Neuronal stem cell (in vitro differentiated cells): ENCODE data around the gene PTRH2.

Experiments
- DNase-seq: peaks from one replicate; pipeline ENCODE4 v3.0.0-alpha.2; 2013; ENCODE audit warnings: low spot score
- H2AFZ ChIP-seq: one replicate; pipeline ENCODE4 v1.6.1; 2013; ENCODE audit warnings: mild to moderate bottlenecking, low read length, inconsistent platforms
- H2AK5ac ChIP-seq: 2 replicates; pipeline ENCODE4 v1.6.1; 2013; ENCODE audit warnings: low read depth, mild to moderate bottlenecking, inconsistent platforms, low read length, moderate library complexity, mixed read lengths
- H2BK120ac ChIP-seq: 2 replicates; pipeline ENCODE4 v1.6.1; 2013; ENCODE audit warnings: low read depth, mild to moderate bottlenecking, inconsistent platforms, low read length, moderate library complexity, mixed read lengths
- H2BK12ac ChIP-seq: one replicate; pipeline ENCODE4 v1.6.1; 2013; ENCODE audit warnings: low read length, inconsistent platforms
- H2BK15ac ChIP-seq: 2 replicates; pipeline ENCODE4 v1.6.1; 2013; ENCODE audit warnings: mild to moderate bottlenecking, low read length, inconsistent platforms, mixed read lengths
- H2BK5ac ChIP-seq: one replicate; pipeline ENCODE4 v1.6.1; 2013; ENCODE audit warnings: inconsistent platforms, mild to moderate bottlenecking, low read length, moderate library complexity
- H3K14ac ChIP-seq: one replicate; pipeline ENCODE4 v1.6.1; 2013; ENCODE audit warnings: low read length, inconsistent platforms
- H3K18ac ChIP-seq: 2 replicates; pipeline ENCODE4 v1.6.1; 2013; ENCODE audit warnings: low read length, inconsistent platforms
- H3K23ac ChIP-seq: 2 replicates; pipeline ENCODE4 v1.6.1; 2013; ENCODE audit warnings: low read depth, mild to moderate bottlenecking, mixed read lengths, low read length, inconsistent platforms; ENCODE audit not compliant: poor library complexity
- H3K27ac ChIP-seq: replicated peaks from 3 replicates; pipeline ENCODE4 v1.5.1; 2013; ENCODE audit warnings: low read length, inconsistent platforms
- H3K27me3 ChIP-seq, 3 experiments: 2 replicates each; pipeline ENCODE4 v1.6.1; 2013; ENCODE audit warnings: low read length in 3 of 3, mild to moderate bottlenecking in 2 of 3, inconsistent platforms in 1 of 3, low read depth in 1 of 3, mixed read lengths in 1 of 3, moderate library complexity in 1 of 3; ENCODE audit not compliant: control insufficient read depth in 3 of 3, insufficient read depth in 3 of 3
- H3K36me3 ChIP-seq, 2 donors: replicated peaks in 1 of 2; 2 replicates each; pipeline ENCODE4 v1.6.1; 2013; ENCODE audit warnings: low read length in 2 of 2; ENCODE audit not compliant: control insufficient read depth in 2 of 2, insufficient read depth in 2 of 2
- H3K4ac ChIP-seq: 2 replicates; pipeline ENCODE4 v1.6.1; 2013; ENCODE audit warnings: inconsistent platforms, mild to moderate bottlenecking, low read length, moderate library complexity
- H3K4me1 ChIP-seq, 2 donors: 1 replicate in 1 of 2; 2 replicates in 1 of 2; pipeline ENCODE4 v1.6.1; 2013; ENCODE audit warnings: low read length in 2 of 2, low read depth in 1 of 2; ENCODE audit not compliant: control insufficient read depth in 2 of 2, insufficient read depth in 1 of 2
- H3K4me2 ChIP-seq: one replicate; pipeline ENCODE4 v1.6.1; 2013; ENCODE audit warnings: mild to moderate bottlenecking, low read length, inconsistent platforms; ENCODE audit not compliant: insufficient read depth, poor library complexity, severe bottlenecking
- H3K4me3 ChIP-seq, 2 donors: 2 replicates each; pipeline ENCODE4 v1.5.1; 2013; ENCODE audit warnings: low read length in 2 of 2, mild to moderate bottlenecking in 2 of 2, inconsistent platforms in 1 of 2, moderate library complexity in 1 of 2
- H3K79me1 ChIP-seq: one replicate; pipeline ENCODE4 v1.6.1; 2013; ENCODE audit warnings: low read depth, mild to moderate bottlenecking, inconsistent platforms, low read length, moderate library complexity
- H3K9ac ChIP-seq: one replicate; pipeline ENCODE4 v1.6.1; 2013; ENCODE audit warnings: mild to moderate bottlenecking, low read depth, low read length, inconsistent platforms; ENCODE audit not compliant: poor library complexity
- H3K9me3 ChIP-seq, 2 donors: replicated peaks in 1 of 2; 2 replicates each; pipeline versions ENCODE3 to v1.6.1; 2013; ENCODE audit warnings: low read length in 2 of 2, mild to moderate bottlenecking in 2 of 2, inconsistent platforms in 1 of 2, low read depth in 1 of 2, mixed read lengths in 1 of 2, moderate library complexity in 1 of 2; ENCODE audit not compliant: control insufficient read depth in 2 of 2, insufficient read depth in 1 of 2
- H4K8ac ChIP-seq: one replicate; pipeline ENCODE4 v1.6.1; 2013; ENCODE audit warnings: low read depth, mild to moderate bottlenecking, inconsistent platforms, low read length, moderate library complexity
- H4K91ac ChIP-seq: one replicate; pipeline ENCODE4 v1.6.1; 2013; ENCODE audit warnings: low read length, low read depth, mild to moderate bottlenecking, inconsistent platforms; ENCODE audit not compliant: poor library complexity
- WGBS, 2 donors: extraction: QIAGEN DNeasy Blood & Tissue Kit; methylation state at CpG; one replicate each; pipeline ENCODE4 v1.1.7; 2013; ENCODE audit warnings: missing lambda C conversion rate in 2 of 2, mixed read lengths in 1 of 2; ENCODE audit not compliant: insufficient read length in 2 of 2, insufficient replicate concordance in 1 of 2; ENCODE audit errors: extremely low coverage in 2 of 2; 5-methylcytosine and 5-hydroxymethylcytosine counted together

Gene PTRH2

DNA sequence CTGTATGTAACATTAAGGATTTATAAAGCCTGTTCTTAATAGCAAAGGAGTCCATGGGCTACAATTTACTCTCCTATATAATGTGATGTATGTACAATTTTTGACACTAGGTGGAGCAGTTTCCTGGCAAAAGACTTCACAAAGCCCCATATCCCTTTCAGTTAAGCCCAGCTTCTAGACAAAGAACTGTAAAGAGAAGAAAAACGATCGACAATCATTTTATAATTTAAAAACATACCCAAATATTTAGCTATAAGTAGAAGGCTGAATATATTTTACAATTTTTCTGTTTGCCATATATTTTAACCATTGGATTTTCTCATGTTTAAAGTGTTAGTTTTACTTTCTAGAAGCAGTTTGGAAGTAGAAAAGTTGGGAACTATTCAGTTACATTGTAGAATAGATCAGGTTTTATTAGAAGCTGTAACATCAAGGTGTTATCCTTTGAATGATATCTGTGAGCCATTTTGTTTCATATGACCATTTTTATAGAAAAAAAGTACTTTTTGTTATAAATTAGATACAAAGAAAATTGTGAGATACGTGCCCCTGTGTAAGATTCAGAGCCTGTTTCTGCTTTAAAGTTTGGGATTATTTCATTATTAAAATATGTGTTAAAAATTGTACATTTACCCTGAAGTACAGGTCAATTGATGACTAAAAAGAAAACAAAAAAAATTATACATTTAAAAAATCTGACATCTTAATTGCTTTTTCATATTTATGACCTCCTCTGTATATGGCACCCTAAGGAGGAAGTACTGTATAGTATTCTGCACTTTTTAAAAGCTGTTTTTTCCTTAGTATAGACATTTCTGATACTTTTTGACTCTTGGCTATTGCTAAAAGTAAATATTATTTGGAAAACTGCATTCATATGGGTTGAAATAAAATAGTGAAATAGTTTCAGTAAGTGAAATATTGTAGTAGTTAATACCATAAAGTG lies 46.6 kb upstream of the PTRH2 start:
- Histone ChIP-seq H3K27ac (no peak overlapping the region), H3K23ac (no peak overlapping the region)
- peak; percentile 72 for DNase-seq

GRCh38 chr17:59752922-59753321 lies 45.7 kb upstream of the PTRH2 start:
- no CpG with 5 or more reads among the region's 7 CpGs for WGBS, 2 donors
- Histone ChIP-seq H2BK5ac (no peak overlapping the region), H4K91ac (no peak overlapping the region), H3K23ac (no peak overlapping the region), H3K4me3 (no peak overlapping the region), H3K9me3 (no peaks in the 10 kb centered on the region), H3K4me2 (no peak overlapping the region), H4K8ac (no peak overlapping the region), H3K9ac (no peak overlapping the region), H3K79me1 (no peaks in the 10 kb centered on the region), H3K27me3 (no peaks in the 10 kb centered on the region), H2AFZ (no peak overlapping the region), H3K36me3 (peaks cover under 1 to 1% of the 10 kb centered on the region in 2 donors), H2AK5ac (no peak overlapping the region), H2BK12ac (no peak overlapping the region), H3K18ac (no peak overlapping the region), H2BK15ac (no peak overlapping the region), H3K4me1 (peaks cover 0 to 14% of the 10 kb centered on the region in 2 donors), H3K14ac (no peak overlapping the region), H2BK120ac (no peak overlapping the region), H3K27ac (no peak overlapping the region), H3K4ac (no peak overlapping the region)
- no peak for DNase-seq

More for the DNA sequence above, 46.6 kb upstream of the PTRH2 start:
- H3K79me1 ChIP-seq, result no peaks in the 10 kb centered on the region
- H2BK5ac ChIP-seq, result no peak overlapping the region
- no peak overlapping the region for H3K4me3 ChIP-seq
- H3K27me3 ChIP-seq, result no peaks in the 10 kb centered on the region
- peak overlapping the region; percentile 43 for H2AFZ ChIP-seq
- no peak overlapping the region for H4K8ac ChIP-seq
- no CpG with 5 or more reads among the region's 3 CpGs for WGBS, 2 donors
- H2BK15ac ChIP-seq, result no peak overlapping the region
- H3K18ac ChIP-seq, result no peak overlapping the region
- H3K36me3 ChIP-seq, result peaks cover 2 to 10% of the 10 kb centered on the region in 2 donors
- no peak overlapping the region for H4K91ac ChIP-seq
- peaks cover under 1% of the 10 kb centered on the region in 2 donors for H3K9me3 ChIP-seq
- H3K4me1 ChIP-seq, result peaks cover 0 to 14% of the 10 kb centered on the region in 2 donors
- no peak overlapping the region for H2BK120ac ChIP-seq
- H3K4me2 ChIP-seq, result no peak overlapping the region
- H2AK5ac ChIP-seq, result no peak overlapping the region
- H3K4ac ChIP-seq, result no peak overlapping the region
- H3K14ac ChIP-seq, result no peak overlapping the region
- H3K9ac ChIP-seq, result no peak overlapping the region
- no peak overlapping the region for H2BK12ac ChIP-seq

DNA sequence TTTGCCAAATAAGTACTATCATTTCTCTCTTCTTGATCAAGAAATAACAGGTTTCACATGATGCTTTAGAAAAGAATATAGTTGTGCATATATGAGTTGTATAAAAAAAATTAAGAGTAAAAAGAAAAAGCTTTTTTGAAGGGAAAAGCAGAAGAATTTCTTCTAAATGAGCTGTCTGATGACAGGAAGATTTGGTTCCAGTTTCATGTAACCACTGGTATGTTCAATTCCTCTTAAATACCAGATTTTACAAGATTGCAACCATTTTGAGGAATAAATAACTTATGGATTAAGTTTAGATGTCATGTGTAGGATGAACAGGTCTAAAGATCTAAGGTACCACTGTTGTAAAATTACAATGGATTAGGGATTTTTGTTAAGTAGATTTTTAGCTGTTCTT lies 45.2 kb upstream of the PTRH2 start:
- no peak overlapping the region for H2BK5ac ChIP-seq
- H3K27ac ChIP-seq, result no peak overlapping the region
- peaks cover 0 to 14% of the 10 kb centered on the region in 2 donors for H3K4me1 ChIP-seq
- H2AFZ ChIP-seq, result no peak overlapping the region
- no peaks in the 10 kb centered on the region for H3K9me3 ChIP-seq
- H3K36me3 ChIP-seq, result no peaks in the 10 kb centered on the region
- H3K9ac ChIP-seq, result no peak overlapping the region
- no peak overlapping the region for H2AK5ac ChIP-seq
- no peaks in the 10 kb centered on the region for H3K27me3 ChIP-seq
- H3K18ac ChIP-seq, result no peak overlapping the region
- no peak overlapping the region for H2BK120ac ChIP-seq
- no peak overlapping the region for H3K23ac ChIP-seq
- no peak for DNase-seq
- H4K91ac ChIP-seq, result no peak overlapping the region
- no peak overlapping the region for H4K8ac ChIP-seq
- no peak overlapping the region for H3K4me3 ChIP-seq
- no peak overlapping the region for H2BK12ac ChIP-seq
- H3K4ac ChIP-seq, result no peak overlapping the region
- H3K14ac ChIP-seq, result no peak overlapping the region
- H2BK15ac ChIP-seq, result no peak overlapping the region
- H3K79me1 ChIP-seq, result no peaks in the 10 kb centered on the region
- no peak overlapping the region for H3K4me2 ChIP-seq

DNA sequence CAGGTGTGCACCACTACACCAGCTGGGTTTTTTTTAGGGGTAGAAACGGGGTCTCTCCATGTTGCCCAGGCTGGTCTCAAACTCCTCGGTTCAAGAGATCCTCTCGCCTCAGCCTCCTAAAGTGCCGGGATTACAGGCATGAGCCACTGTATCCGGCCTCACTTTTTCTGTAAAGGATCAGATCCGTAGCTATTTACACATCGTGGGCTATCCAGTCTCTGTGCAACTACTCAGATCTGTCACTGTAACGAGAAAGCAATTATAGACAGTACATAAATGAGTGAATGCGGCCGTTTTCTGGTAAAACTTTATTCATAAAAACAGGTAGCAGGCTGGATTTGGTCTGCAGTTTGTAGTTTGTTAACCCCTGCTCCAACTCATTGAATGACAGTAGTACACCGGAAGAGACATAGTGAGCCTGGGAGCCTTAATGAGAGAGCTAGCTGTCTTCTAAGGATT lies 44.8 kb upstream of the PTRH2 start:
- H3K4me2 ChIP-seq, result no peak overlapping the region
- no peaks in the 10 kb centered on the region for H3K79me1 ChIP-seq
- H2AFZ ChIP-seq, result no peak overlapping the region
- no peak overlapping the region for H3K4ac ChIP-seq
- no peak overlapping the region for H3K27ac ChIP-seq
- H3K4me1 ChIP-seq, result peaks cover 0 to 14% of the 10 kb centered on the region in 2 donors
- H2BK15ac ChIP-seq, result no peak overlapping the region
- H4K8ac ChIP-seq, result no peak overlapping the region
- no peak overlapping the region for H3K4me3 ChIP-seq
- no peak overlapping the region for H3K18ac ChIP-seq
- WGBS, 2 donors, result no CpG with 5 or more reads among the region's 11 CpGs
- H3K23ac ChIP-seq, result no peak overlapping the region
- no peak overlapping the region for H2AK5ac ChIP-seq
- H4K91ac ChIP-seq, result no peak overlapping the region
- no peak overlapping the region for H2BK120ac ChIP-seq
- H3K9me3 ChIP-seq, result no peaks in the 10 kb centered on the region
- H3K27me3 ChIP-seq, result no peaks in the 10 kb centered on the region
- H2BK5ac ChIP-seq, result no peak overlapping the region
- no peaks in the 10 kb centered on the region for H3K36me3 ChIP-seq
- H3K14ac ChIP-seq, result no peak overlapping the region
- no peak overlapping the region for H2BK12ac ChIP-seq
- H3K9ac ChIP-seq, result no peak overlapping the region
- no peak for DNase-seq
